GM18861 (cell line): Measurements from ENCODE around the gene ENPP7.

ENCODE experiments used
- ATAC-seq: cut with Tn5 transposase; IDR thresholded peaks from one replicate; pipeline ENCODE4 v1.9.1; 2021; ENCODE audit not compliant: unreplicated experiment

Gene ENPP7

GRCh38 chr17:79730437-79730768 lies 340 bp upstream of the ENPP7 start:
- ATAC-seq: no peak

DNA sequence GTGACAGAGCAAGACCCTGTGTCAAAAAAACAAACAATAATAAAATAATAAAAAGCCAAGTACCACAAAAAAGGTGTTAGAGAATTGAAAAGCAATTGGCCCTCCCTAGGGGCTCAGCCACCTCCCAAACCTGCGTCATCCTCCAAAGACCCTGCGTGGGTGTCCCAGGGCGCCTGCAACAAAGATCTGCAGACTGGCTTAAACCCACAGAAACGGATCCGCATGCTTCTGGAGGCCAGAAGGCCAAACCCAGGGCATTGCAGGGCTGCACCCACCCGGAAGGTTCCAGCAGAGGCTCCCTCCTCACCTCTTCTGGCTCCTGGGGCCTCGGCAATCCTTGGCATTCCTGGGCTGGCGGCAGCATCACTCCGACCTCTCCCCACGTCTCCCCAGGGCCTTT lies 1.5 kb downstream of the ENPP7 start:
- no peak for ATAC-seq

DNA sequence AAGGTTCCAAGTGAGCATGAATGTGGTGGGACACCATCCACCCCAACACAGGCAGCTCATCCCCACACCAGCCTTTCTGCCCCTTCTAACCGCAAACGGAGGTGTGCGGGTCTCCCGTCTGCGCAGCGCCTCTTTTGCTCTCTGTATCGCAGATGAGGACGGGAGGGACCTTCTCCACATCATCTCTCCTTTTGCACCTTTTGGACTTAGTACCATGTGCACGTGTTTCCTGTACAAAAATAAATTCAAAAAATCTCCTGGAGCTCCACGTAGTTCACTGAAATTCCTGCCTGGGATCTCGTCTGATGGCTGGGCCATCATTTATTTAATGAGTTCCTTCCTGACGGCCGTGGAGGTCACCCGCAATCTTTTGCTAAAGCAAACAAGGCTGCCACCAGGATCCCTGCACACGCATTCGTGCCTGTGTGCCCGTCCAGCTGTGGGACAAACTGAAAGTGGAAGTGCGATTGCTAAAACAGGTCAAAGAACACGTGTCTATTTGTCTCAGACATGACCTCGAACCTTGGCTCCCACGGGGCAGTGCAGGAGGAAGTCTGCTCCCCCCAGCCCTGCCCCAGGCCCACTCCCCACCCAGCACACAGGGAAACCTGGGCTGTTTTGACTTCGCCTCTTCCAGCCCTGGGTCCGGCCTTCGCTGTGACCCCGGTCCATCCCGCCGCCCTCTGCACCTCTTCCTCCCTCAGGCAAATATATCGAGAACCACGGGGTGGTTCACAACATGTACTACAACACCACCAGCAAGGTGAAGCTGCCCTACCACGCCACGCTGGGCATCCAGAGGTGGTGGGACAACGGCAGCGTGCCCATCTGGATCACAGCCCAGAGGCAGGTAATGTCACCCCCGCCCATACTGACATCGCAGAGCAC lies 2.3 kb downstream of the ENPP7 start:
- ATAC-seq: no peak

DNA sequence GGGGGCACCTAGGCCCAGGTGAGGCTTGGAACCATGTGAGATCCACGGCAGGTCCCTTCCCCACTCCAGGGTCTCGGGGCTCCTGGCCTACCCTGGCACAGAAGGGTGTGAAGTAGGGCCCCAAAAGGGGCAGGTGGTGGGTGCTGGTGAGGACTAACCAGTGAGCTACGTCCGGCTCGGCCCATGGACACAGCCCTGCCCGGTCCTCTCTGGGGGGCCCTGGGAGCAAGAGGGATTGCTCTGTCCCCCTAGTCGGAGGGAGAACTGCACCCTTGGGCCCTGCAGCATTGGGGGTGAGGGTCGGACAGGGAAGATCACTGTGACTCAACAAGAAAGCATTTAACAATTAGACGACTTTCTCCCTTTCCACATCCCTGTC lies 2.9 kb downstream of the ENPP7 start:
- no peak for ATAC-seq

DNA sequence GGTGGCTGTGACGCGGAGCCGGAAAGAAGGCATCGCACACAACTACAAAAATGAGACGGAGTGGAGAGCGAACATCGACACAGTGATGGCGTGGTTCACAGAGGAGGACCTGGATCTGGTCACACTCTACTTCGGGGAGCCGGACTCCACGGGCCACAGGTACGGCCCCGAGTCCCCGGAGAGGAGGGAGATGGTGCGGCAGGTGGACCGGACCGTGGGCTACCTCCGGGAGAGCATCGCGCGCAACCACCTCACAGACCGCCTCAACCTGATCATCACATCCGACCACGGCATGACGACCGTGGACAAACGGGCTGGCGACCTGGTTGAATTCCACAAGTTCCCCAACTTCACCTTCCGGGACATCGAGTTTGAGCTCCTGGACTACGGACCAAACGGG lies 4.4 kb downstream of the ENPP7 start:
- no peak for ATAC-seq

DNA sequence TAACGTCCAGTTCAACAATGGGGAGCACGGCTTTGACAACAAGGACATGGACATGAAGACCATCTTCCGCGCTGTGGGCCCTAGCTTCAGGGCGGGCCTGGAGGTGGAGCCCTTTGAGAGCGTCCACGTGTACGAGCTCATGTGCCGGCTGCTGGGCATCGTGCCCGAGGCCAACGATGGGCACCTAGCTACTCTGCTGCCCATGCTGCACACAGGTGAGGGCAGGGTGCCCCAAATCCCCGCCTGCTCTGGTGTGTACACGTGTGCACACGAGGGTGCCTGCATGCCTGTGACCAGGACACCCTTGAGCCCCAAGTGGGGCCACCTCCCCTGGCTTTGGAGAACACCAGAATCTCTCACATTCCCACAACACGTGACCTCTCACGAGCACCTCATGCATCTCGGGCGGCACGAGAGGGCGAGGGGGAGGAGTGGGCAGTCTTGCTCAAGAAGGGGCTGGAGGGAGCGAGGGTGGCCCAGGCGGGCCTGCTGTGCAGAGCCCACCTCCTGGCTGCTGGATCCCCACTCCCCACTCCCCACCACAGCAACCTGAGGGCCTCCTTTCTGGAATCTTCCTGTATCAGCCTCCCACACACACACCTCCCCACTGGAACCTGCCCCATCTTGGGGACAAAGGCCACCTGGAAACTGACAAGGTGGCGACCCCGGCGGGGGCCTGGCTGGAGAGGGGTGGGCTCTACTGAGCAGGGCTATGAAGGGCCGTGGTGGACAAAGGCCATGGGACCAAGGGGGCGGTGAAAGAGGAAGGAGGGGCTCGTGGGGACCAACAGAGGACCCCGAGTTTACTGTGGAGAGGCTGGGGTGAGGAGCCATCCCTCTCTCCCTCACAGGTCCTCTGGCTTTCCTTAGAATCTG lies 6.5 kb downstream of the ENPP7 start:
- no peak for ATAC-seq

- ATAC-seq: no peak
Observed at GRCh38 chr17:79737922-79738578, 7.3 kb downstream of the ENPP7 start.

- no peak for ATAC-seq
Observed at GRCh38 chr17:79738643-79739042, 7.9 kb downstream of the ENPP7 start.

- ATAC-seq: no peak
Observed at GRCh38 chr17:79739148-79740062, 8.7 kb downstream of the ENPP7 start.

DNA sequence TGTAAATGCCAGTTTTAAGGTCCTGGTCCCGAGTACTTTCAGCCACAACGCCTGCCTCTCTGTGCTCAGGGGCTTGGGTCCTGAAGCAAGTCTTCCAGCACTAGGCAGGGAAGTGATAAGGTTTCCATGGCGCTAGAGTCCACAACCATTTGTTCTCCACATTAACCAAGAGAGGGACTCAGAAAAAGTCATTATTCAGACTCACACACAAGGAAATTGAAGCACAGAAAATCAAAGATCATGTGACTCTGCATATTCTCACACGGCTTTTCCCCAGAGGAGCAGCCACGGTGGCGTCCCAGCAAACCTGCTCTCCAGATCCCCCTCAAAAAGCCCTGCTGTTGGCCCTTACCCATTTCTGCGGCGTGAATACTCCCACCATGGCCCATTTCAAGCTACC lies 9.7 kb downstream of the ENPP7 start:
- ATAC-seq: no peak

DNA sequence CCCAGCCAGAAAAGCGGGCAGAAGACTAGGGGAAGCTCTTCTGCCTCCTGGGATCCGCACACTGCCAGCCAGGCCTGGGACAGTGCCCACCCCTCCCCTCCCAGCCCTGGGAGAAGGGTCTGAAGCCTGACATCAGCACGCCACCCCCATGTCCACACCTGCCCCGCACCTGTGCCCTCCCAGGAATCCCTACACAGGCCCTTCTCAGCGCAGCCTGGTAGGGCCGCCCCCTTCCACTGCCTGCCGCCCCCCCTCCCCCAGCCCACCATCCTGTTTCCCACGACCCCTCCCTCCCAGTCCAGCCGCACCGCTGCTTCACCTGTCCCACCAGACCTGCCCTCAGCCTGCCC lies 10.6 kb downstream of the ENPP7 start:
- ATAC-seq: no peak

DNA sequence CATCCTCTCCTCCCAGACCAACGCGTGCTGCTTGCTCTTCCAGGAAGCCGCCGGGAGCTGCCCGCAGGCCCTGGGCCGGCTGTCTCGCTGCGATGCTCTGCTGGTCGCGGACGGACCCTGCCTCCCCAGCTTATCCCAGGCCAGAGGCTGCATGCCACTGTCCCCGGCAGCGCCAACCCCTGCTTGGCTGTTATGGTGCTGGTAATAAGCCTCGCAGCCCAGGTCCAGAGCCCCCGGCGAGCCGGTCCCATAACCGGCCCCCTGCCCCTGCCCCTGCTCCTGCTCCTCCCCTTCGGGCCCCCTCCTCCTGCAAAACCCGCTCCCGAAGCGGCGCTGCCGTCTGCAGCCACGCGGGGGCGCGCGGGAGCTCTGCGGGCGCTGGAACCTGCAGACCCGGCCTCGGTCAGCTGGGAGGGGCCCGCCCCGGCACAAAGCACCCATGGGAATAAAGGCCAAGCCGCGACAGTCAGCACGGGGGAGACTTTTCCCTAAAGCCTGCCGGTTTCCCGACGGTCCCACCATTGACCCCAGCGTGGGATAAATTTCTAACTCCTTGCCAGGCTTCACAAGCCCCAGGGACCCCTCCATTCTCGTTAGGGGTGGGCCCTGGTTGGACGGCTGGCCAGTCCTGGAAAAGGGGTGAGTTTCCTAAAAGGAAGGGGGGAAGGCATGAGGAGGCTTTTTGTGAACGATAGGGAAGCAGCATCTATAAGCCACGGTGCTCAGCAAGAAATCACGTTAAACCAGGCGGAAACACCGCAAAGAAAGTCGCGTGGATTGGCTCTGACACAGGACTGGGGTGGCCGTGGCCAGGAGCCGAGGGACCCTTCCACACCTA lies 11.2 kb downstream of the ENPP7 start:
- no peak for ATAC-seq

GRCh38 chr17:79742589-79742918 lies 11.8 kb downstream of the ENPP7 start:
- ATAC-seq: no peak

DNA sequence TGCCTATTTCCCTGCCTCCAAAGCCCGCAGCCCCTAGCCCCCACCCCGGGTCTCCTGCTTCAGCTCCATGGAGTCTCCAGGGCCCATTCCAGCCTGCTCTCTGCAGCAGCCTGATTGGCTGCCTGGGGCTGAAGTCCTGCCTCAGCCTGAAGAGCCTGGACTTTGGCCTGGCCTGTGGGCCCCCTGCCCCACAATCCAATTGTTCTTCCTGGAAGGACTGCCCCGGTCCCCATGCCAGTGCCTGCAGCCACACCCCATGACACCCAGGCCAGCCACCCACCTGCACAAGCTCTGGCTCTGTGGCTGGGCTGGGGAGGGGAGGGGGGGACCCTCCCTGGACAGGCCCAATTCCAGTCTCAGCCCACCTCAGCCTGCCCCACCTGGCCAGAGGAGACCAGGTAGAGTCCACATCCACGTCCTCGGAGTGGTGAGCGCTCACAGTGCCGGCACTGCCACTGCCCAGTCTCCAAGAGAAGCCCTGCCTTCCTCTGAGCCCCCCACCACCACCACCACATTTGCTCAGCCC lies 12.3 kb downstream of the ENPP7 start:
- no peak for ATAC-seq

DNA sequence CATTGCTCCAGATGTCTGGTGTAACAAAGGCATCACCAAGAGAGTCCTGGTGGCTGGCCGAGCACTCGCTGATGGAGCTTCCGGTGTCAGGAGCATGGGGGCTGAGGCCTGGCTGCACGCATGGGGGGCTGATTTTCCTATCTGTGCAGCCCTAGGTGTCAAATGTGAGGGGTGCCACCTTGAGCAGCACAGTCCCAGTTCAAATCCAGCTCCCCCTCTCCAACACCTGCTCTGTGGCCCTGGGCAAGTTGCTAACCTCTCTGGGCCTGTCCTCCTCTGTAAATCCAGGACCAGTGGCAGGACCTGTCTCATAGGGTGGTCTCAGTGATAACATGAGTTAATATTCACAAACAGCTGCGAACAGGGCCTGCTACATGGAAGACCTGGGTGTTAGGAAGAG lies 12.9 kb downstream of the ENPP7 start:
- no peak for ATAC-seq

- ATAC-seq: no peak
Observed at GRCh38 chr17:79745641-79746105, 14.9 kb downstream of the ENPP7 start.

- ATAC-seq: no peak
Observed at GRCh38 chr17:79746889-79747507, 16.3 kb downstream of the ENPP7 start.

GRCh38 chr17:79747508-79748294 lies 17.0 kb downstream of the ENPP7 start:
- no peak for ATAC-seq
